GM21528 (cell line): Measurements from ENCODE around the gene CMIP.
A peak's percentile ranks its signal among the peaks of the same experiment; 100 is the strongest.
"Not testable (repeated sequence)": the region's sequence is repeated elsewhere in the genome, so short reads cannot be mapped to it uniquely, and the experiment has no call there.

Source experiments
- ATAC-seq: cut with Tn5 transposase; IDR thresholded peaks from one replicate; pipeline ENCODE4 v1.9.1; 2021; ENCODE audit warnings: mild to moderate bottlenecking, moderate library complexity; ENCODE audit not compliant: unreplicated experiment, low FRiP score

The CMIP gene

DNA sequence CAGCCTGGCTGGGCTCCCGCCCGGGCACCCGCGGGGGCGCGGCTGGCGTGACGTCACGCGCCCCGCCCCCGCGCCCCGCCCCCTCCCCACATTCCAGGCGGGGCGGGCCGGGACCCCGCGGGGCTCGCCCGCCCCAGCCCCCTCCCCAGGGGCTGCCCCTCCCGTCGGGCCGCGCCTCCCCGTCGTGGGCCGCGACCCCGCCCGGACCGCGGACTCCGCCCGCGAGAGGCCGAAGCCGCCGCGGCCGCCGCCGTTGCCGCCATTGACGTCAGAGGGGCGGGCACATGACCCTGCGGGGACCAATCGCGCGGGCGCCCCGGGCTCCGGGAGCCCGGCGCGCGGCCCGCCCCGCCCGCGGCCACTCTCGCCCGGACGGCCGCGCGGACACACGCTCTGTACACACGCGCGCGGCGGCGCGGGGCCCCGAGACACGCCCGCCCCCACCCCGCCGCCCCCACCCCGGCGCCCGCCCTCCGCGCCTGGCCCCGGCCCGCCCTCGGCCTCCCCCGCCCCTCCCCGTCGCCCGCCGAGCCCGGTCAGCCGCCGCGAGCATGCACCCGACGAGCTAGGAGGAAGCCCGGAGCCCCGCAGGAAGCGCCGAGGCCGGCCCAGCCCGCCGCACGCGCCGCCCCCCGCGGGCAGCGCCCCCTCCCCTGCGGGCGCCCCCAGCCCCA is at the start of gene CMIP:
Gene CMIP (plus strand): TSS at position 361 of the 674 bp plus-strand sequence.
- ATAC-seq = peak; percentile 86

- ATAC-seq = no peak
Measured at GRCh38 chr16:81394966-81395655, 49.5 kb upstream of the CMIP start.

DNA sequence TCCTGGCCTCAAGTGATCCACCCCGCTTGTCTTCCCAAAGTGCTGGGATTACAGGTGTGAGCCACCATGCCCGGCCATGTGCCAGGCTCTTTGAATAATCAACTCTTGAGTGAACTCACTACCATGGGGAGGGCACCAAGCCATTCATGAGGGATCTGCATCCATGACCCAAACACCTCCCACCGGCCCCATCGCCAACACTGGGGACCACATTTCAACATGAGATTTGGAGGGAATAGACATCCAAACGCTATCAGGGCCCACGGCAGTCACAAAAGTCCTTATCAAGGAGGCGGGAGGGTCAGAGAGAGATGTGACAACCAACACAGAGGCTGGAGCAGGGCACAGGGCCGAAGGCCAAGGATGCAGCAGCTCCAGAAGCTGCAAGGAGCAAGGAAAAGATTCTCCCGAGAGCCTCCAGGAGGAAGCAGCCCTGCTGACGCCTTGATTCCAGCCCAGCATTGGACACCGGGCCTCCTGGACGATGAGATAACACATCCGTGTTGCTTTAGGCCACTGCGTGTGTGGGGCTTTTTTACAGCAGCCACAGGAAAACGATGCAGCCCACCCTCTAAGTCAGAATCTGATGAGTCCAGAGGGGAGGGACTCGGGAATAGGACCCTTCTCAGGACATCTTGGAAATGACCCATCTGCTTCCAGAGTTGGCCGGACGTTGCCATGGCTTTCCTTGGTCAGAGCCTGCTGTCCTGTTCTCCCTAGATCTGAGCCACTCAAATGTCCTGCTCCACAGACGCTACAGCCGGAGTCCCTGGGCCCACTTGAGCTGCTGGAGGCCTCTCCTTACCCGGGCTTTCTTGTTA is 47.3 kb upstream of the CMIP start:
- no peak for ATAC-seq

DNA sequence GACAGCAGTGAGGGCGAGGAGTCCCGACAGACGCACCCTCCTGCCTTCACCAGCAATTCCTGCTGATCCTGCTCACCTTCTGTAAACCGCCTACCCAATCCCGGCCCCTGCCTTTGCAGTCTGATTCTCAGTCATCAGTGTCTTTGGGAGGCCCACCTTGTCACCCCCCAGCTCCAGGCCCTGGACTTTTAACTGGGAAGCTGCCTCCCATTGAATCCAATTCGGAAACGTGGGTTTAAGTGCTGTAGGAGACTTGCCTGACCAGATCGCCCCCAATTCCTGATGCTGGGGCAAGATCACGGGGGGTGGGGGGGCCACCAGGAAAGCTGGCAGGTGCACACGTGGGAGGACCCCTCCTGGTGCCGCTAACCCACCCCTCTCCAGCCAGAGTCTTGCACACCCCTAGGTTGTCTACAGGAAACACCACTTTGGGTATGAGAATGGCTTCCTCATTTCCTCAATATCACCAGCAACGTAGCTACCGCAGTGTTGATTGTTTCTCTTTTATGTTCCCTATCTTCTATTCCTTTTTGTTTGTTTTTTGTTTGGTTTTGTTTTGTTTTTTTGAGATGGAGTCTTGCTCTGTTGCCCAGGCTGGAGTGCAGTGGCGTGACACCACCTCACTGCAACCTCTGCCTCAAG is 46.6 kb upstream of the CMIP start:
- no peak for ATAC-seq

DNA sequence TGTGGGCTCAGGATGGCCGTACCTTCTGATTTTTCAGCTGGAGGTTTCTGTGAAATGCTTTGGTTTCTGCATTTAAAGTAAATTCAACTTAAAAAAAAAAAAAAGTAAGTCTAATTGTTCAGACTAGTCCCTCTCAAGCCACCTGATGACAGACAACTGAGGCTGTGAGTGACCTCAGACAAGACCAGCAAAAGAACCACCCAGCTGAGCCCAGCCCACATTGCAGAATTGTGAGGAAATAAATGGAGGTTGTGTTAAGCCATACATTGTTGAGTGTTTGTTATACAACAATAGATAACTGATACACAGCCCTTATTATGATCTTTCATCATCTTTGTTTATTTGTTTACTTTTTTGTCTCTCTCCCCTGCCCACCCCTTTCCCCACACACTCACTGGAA is 44.7 kb upstream of the CMIP start:
- ATAC-seq = no peak

DNA sequence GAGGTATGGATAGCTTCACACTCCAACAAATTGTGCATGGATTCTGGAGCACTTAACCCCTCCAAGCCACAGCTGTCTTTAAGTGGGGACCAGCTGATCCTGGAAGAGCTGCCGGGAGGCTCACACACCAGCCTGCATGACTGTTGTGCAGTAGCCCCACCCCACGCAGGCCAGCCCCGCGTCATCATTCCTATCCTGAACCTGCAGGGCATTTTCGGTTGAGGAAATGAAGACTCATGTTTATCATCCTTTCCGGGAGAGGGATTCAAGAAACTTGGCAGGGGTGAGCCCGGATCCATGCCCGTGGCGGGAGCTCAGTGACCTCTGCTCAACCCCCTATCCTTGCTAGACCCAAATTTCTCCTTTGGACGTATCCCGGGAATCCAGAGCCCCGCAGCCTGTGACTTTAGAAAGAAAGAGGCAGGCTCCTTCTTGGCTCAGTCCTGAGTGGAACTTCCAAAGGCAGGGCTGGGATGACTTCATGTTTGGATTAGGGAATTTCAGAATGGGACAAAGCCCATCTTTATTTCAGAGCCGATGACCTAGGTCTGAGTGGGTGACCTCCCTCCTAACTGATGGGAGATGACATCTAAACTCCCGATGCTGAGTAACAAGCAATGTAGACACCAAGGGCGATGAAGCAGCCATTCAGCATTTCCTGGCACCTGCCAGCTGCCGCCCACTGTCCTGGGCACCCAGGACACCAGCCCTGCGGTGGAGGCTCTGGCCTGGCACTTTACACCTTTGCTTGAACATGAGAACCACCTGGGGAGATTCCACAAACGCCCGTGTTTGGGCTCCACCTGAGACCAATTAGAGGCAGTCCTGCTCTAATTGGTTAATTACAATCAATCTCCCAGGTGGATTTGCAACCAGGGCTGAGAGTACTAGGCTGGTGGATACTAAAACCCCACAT is 43.3 kb upstream of the CMIP start:
- no peak for ATAC-seq

DNA sequence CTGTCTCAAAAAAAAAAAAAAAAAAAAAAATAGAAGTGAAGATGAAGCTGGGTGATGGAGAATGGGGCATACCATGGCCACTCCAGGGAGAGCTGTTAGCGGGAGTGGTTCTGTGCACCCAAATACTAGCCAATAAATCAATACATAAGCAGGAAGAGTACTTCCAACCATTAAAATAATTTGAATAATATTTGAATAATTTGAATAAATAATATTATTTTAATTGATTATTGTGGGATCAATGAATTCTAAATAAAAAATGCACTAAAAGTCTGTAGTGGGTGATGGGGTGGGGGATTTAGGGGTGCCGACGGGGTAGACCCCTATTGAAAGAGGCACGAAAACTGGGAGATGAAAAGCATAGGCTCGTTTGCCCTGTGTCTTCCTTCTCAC is 41.4 kb upstream of the CMIP start:
- ATAC-seq = no peak

GRCh38 chr16:81403601-81404391 is 40.8 kb upstream of the CMIP start:
- peak; percentile 80 for ATAC-seq

GRCh38 chr16:81405002-81405401 is 39.6 kb upstream of the CMIP start:
- ATAC-seq = not testable (repeated sequence)

- no peak for ATAC-seq
Measured at GRCh38 chr16:81405702-81406113, 38.9 kb upstream of the CMIP start.

DNA sequence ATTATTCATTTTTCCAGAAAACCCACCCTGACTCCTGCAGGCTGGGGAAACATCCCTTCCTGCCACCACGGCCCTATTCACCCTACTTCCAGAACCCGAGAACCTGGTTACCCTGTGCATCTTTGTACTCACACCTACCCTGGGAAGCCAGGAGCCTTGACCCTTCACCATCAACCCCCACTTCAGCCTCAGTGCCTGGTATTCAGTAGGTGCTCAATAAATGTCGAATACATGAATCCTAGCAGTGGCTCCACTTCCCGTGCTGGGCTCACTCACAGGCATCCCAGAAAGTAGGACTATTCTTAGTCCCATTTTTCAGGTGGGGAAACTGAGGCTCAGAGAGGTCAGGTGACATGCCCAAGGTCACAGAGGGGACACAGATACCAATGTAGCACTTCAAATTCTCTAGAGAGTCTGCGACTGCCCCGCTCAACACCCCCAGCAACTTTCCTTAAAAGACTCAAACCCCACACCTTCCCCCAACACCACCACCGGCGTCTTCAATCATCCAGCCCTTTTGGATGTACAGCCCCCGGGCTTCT is 36.1 kb upstream of the CMIP start:
- no peak for ATAC-seq

- ATAC-seq = no peak
Measured at GRCh38 chr16:81409016-81409556, 35.5 kb upstream of the CMIP start.

DNA sequence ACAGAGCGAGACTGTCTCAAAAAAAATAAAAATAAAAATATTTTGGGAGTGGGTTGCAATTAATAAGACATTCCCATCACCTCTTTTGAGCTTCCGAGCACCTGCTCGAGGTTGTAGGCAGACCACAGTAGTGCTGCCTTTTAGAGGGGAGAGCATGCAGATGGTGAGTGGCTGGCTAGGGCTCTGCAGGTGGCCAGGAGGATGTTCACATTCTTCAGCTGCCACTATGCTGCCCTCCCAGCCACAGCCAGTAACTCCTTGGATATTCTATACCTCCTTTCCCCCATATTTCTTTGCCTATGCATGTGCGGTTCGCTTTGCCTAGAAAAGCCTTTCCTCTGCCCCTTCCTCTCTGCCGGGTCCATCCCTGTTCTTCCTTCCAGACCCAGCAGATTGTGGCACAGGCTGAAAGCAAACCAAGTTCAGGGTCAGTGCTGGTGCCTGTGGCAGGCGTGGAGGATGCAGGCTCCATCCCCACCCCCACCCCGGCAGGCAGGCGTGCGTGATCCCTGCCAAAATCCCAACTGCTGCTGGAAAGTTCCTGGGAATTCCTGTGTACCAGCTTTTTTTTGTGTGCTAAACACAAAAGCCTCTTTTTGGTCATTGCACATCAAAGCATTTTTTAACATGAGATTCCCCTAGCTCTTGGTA is 33.8 kb upstream of the CMIP start:
- no peak for ATAC-seq

GRCh38 chr16:81413245-81413990 is 31.2 kb upstream of the CMIP start:
- ATAC-seq = no peak

- no peak for ATAC-seq
Measured at GRCh38 chr16:81415751-81416150, 28.9 kb upstream of the CMIP start.

- no peak for ATAC-seq
Measured at GRCh38 chr16:81416749-81417148, 27.9 kb upstream of the CMIP start.

DNA sequence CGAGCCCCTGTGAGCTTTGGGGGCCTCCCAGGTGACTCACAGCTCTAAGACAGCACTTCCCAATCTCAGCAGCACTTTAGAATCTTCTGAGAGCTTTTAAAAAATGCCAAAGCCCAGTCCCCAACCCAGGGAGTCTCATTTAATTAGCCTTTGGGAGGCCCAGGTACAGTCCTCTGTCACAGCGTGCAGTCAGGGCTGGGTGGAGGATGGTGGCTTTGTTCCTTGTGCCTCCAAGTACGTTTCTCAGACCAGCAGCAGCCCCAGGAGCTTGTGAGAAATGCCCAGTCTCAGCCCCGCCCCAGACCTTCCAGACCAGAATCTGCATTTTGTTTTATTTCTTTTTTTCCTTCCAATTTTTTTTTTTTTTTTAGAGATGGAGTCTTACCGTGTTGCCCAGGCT is 27.4 kb upstream of the CMIP start:
- no peak for ATAC-seq
